Endothelial cell of umbilical vein (primary cell): ENCODE results near the gene SRGAP3.

Experiments used
- EZH2 ChIP-seq: IDR thresholded peaks from 2 replicates; pipeline ENCODE4 v1.6.1; 2012; ENCODE audit warnings: borderline replicate concordance, low read depth, mild to moderate bottlenecking, moderate library complexity, low read length, inconsistent platforms; ENCODE audit not compliant: severe bottlenecking
- TF ChIP-seq, protein P1 (sequence below), 2 donors: IDR thresholded peaks; 1 replicate in 1 of 2; 2 replicates in 1 of 2; pipeline ENCODE4 v1.5.1; 2011; ENCODE audit warnings: low read length in 2 of 2, mild to moderate bottlenecking in 2 of 2, moderate library complexity in 2 of 2, control low read depth in 1 of 2, inconsistent platforms in 1 of 2, low read depth in 1 of 2; ENCODE audit not compliant: insufficient read depth in 1 of 2; ENCODE audit errors: extremely low read depth in 1 of 2
- TF ChIP-seq, protein P2 (sequence below): IDR thresholded peaks from 2 replicates; pipeline ENCODE4 v1.6.1; 2011; ENCODE audit not compliant: insufficient read depth, insufficient read length

DNA sequence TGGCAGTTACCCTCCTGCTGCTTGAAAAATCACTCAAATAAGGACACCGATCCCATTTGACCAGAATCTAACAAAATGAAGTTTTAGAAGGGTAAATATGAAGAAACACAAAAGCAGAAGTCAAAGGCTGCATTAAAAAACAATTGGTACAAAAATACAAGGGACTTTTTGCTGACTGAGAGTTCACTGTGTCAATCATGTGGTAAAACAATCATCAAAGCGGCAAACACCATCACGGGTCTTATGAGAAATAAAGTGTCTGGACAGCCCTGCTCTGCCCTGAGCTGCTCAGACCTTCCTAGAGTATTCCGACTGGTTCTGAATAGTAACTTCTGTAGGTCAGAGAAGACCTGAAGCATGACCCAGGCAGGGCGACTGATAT lies 148.9 kb downstream of the SRGAP3 start:
- TF ChIP-seq, protein P1, sequence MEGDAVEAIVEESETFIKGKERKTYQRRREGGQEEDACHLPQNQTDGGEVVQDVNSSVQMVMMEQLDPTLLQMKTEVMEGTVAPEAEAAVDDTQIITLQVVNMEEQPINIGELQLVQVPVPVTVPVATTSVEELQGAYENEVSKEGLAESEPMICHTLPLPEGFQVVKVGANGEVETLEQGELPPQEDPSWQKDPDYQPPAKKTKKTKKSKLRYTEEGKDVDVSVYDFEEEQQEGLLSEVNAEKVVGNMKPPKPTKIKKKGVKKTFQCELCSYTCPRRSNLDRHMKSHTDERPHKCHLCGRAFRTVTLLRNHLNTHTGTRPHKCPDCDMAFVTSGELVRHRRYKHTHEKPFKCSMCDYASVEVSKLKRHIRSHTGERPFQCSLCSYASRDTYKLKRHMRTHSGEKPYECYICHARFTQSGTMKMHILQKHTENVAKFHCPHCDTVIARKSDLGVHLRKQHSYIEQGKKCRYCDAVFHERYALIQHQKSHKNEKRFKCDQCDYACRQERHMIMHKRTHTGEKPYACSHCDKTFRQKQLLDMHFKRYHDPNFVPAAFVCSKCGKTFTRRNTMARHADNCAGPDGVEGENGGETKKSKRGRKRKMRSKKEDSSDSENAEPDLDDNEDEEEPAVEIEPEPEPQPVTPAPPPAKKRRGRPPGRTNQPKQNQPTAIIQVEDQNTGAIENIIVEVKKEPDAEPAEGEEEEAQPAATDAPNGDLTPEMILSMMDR (IDR thresholded peaks at IDR 0.05; ENCODE audit: extremely low read depth in 1 of 2, insufficient read depth in 1 of 2, low read depth in 1 of 2, low read length in 2 of 2): no peak
- TF ChIP-seq EZH2: no peak
- TF ChIP-seq, protein P2, sequence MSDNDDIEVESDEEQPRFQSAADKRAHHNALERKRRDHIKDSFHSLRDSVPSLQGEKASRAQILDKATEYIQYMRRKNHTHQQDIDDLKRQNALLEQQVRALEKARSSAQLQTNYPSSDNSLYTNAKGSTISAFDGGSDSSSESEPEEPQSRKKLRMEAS: no peak
